ENCODE data around the gene KIF9.
"Not testable (repeated sequence)": the region's sequence is repeated elsewhere in the genome, so short reads cannot be mapped to it uniquely, and the experiment has no call there.

KIF9 gene

DNA sequence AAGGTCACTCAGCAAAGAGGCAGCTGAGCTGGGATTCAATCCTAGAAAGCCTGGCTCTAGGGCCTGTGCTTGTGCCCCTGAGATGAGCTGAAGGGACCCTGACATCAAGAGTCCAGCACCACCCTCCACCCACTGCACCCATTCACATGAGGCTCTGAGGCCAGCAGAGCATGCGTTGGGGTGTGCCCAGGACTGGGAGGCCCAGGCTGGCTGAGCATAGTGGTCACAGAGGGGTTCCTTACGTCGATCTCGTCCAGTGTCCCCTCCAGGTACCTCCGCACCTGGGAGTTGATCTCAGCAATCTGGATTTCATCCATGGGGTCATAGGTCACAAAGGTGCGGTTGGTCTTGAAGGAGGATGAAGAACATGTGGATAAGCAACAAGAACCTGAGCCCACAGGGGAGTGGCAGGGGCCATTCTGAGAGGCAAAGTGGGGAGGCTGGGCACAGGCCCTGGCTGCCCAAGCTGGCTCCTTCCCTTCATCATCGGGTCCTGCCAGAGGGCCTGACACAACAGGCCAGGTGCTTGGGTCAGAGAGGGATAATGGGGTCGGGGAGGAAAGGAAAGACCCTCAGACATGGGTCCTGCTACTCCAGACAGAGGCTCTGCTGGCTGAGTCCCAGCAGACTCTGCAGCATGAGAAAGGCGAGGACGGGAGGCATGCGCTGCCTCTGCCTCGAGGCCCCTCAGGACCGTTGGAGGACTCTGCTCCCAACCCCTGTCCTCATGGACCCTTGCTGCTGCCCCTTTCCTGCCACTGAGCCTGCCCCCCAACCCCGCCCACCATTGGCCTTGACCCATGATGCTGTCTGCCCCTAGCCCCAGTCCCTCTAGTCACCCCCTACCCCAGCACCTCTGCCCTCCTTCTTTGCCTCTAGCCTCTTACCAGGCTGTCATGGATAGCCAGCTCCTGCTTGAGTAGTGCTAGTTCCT, 35.2 kb downstream of the KIF9 start:
- DNase-seq, result no peak

DNA sequence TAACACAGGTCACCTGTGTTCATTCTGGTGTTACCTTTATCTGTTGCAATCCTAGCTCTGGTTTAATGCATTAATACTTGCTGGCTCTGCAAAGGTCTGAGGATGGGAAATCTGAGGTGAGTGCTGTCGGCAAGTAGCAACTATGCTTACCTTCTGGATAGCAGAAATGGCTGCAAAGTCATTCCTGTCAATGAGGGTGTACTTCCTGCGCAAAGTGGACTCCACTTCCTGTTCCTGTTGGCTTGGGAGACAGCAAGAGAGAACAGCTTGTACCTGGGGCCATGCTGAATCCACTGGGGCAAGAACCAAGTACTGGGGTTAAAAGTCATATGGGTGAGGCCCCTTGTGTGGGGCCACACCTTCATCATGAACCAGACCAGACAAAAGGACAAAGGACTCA, 37.3 kb downstream of the KIF9 start:
- DNase-seq, result no peak

DNA sequence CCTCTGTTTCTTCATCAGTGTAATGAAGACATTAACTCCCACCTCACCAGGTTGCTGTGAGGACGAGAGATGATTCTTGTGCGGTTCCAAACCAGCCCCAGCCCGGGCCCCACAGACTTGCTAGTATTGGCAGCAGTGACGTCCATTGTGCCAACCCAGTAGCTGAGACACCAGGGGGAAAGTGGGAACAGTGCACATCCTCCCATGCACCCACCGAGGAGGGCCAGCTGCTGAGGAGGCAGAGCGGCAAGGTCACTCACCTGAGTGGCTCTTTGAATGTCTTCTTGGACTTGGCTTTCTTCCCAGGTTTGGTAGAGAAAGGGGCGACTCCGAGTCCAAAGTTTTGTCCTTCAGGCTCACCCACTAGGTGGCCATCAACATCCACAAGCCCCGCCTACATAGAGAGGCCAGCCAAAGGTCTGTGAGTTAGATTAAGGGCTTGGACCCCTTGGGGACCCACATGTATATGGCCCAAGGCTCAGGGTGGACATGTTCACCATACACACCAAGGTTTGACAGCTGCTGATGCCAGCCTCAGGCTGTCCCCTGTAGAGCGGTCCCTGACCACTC, 38.0 kb downstream of the KIF9 start:
- DNase-seq, result no peak

DNA sequence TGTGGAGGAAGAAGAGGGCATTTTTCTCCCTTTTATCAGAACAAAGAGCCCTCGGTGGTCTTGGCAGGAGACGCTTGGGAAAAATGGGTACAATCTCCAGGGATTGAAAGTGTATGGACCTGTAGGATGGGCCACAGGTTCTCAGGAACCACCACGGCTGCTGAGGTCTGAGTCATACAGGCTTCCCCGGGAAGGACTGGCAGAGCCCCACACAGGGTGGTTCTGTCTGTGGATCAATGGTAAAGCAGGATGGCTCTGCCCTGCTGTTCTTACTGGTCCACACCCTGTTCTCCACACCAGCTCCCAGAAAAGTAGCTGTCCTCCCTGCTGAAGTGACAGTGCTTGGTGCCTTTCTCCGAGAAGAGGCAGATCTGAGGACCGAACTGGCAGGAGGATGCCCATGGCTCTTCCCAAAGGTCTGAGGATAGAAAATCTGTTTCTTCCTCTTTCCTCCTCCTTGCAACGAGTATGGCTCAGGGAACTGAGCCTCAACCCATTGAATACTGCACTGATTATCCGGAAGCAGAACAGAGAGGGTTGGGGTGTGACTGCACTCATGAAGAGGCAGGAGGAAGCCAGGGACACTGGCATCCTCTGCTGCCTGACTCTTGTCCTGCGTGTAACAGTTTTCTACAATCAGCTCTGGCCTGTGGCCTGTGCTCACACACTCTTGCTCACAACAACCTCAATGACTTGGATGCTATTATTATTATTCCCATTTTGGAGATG, 39.0 kb downstream of the KIF9 start:
- no peak for DNase-seq

DNA sequence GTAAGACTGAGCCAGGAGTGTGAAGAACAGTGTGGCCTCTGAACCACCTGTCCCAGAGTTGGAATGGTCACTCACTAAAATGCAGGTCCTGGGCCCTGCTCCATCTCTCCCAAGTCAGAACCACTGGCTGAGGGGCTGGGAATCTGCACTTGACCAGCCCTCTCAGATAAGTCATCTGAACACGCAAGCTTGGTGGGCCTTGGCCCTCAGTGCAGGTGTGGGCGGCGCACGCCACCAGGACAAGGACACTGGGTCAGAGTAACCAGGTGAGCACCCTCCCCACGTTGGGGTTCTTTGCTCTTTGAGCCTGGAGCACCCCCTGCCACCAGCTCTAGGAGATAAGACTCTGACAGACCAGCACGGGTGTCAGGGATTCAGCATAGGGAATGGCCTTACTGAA, 42.7 kb downstream of the KIF9 start:
- DNase-seq, result no peak

DNA sequence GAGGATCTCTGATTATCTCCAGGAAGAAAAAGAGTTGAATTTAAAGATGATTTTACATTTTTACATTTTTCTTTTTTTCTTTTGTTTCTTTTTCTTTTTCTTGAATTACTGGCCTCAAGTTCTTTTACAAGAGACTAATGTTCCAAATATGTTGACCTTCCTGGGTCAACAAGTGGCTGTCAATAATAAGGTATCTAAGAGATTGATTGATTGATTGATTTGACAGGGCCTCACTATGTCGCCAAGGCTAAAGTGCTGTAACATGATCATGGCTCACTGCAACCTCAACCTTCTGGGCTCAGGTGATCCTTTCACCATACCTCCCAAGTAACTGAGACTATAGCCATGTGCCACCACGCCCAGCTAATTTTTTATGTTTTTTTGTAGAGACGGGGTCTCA, 44.6 kb downstream of the KIF9 start:
- no peak for DNase-seq

DNA sequence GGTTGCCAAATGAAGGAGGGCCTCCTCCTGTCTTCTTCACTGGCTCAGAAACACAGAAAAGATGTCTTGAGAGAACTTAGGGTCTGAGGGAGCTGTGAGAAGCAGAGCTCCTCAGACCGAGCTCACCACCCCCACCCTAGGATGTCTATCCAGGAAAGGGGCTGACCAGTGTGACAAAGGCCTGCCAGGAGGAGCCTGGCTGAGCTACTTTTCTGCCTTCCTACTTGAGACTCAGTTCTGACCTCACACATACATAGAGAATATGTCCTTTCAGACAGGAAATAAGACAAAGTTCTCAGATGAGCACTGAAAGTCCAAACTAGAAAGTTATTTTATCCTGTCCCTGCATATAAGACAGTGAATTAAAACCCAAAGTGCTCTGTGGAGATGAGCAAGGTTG, 54.5 kb downstream of the KIF9 start:
- DNase-seq, result no peak

DNA sequence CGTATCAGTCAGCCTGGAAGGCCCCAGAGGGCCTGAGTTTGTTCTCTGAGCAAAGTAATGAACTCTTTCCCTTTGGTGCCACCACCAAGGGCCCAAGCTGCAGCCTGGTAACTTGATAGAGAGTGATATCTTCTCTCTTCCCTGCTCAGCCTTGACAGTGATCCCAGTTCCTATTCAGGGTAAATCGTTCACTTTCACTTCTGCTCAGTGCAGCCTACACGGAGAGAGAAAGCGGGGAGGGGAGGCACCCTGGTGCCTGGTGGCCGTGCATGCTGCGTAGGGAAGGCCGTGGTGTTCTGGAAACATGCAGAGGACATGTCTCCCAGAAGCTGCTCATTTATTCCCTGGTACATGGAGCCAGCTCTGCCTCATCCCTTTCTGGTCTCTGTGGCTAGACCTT, 54.9 kb downstream of the KIF9 start:
- DNase-seq, result no peak

DNA sequence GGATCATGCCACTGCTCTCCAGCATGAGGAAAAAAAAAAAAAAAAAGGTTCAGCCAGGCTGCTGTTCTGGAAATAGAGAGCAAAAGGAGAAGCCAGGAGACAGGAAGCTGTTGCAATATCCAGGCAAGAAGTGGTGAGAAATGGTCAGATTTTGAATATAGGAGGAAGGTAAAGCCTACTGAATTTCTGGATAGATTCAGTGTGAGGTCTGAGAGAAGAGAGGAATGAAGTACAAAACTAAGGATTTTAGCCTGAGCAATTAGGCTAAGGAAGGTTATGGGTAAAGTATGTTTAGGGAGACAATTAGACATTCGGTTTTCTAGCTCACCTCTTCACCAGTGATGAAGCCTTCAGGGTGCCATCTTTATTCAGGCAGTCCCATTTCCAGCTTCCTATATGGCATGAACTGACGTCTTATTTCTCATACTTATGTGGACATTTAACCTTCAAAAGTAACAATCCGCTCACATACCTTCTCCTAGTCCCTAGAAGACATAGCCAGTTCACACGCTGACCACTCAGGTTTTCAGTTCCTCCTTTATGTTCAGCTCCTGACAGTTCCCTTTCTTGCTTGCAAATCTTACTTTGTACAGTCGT, 57.2 kb downstream of the KIF9 start:
- DNase-seq, result no peak

DNA sequence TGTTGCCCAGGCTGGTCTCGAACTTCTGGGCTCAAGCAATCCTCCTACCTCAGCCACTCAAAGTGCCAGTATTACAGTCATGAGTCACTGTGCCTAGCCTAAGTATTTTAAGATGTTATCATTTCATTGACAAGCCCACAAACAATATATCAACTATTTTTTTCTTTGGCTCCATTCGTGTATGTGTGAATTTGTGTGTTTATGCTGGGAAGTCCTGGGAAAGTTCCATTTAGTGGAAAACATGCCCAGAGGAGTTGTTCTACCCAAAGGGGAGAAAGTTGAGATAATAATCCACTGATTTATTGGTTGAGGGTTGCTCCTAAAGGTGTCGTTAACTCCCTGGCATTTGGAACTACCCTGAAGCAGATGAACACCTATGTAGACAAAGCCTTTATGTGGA, 58.8 kb downstream of the KIF9 start:
- no peak for DNase-seq

DNA sequence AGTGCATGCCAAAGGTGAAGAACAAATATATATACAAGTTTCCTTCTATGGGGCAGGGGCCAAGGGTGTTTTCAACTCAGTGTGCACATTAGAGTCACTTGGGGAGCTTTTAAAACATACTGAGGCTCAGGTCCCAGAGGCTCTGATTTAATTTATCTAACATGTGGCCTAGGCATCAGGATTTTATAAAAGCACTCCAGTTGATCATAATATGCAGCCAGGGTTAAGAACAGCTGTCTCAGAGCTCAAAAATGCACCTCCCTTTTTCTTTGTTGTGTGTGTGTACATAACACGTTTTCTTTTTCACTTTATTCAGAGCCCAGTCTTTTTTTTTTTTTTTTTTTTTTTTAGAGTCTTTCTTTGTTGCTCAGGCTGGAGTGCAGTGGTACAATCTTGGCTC, 60.8 kb downstream of the KIF9 start:
- DNase-seq, result no peak

DNA sequence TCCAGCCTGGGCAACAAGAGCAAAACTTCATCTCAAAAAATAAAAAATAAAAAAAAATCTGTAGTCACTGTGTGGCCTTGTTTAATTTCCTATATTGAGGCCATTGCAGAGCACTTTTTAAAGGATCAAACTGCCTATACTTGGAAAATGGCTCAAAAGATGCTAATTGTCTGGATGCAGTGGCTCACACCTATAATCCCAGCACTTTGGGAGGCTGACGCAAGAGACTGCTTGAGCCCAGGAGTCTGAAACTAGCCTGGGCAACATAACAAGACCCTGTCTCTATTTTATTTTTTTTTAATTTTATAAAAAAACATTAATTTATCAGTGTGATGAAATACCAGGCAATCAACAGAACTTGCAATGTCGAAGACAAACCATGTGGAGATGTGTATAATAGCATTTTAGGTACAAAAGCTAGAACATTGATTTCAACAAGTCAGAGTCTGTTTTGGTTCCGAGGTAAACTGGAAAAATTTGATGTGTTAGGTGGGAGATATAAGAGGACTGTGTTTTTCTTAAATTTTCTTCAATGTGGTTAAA, 71.7 kb downstream of the KIF9 start:
- no peak for DNase-seq

DNA sequence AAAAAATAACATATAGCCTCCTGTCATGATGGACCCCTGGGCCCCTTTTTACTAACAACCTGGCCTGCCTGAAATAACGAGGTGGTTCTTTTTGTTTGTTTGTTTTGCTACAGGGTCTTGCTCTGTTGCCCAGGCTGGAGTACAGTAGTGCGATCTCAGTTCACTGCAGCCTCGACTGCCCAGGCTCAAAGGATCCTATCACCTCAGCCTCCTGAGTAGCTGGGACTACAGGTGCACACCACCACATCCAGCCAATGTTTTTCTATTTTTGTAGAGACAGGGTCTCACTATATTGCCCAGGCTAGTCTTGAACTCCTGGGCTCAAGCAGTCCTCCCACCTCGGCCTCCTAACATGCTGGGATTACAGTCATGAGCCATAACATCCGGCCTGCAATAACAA, 76.6 kb downstream of the KIF9 start:
- DNase-seq, result not testable (repeated sequence)

DNA sequence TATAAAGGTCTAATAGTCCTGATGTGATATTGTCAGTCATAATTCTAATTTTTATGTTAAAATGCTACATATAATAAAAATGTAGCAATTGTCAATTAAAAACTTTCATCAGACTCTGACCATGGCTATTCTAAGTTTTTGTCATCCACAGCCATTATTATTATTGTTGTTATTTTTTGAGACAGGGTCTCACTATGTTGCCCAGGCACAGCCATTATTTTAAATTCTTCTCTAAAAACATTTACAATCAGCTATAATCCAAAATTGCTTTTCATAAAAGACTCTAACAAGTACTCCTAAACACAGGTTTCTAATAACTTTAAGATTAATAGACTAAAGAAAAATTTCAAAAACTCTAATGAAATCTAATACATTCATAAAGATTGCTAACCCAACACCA, 77.7 kb downstream of the KIF9 start:
- DNase-seq, result no peak

DNA sequence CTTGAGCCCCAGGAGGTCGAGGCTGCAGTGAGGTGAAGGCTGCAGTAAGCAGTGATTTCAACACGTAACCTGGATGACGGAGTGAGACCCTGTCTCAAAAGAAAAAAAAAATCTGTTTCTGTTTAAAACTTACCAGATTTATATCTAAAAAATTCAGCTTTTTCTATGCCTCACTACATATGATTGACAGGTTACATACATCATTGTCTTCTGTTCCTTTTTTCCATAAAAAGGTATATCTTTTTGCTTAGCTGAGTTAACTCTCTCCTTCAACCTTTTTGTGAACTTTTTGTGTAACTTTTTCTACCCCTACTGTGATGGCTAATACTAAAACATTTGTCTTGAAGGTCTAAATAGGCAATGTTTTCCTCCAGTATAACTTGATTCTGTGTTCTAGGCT, 80.1 kb downstream of the KIF9 start:
- DNase-seq, result no peak

DNA sequence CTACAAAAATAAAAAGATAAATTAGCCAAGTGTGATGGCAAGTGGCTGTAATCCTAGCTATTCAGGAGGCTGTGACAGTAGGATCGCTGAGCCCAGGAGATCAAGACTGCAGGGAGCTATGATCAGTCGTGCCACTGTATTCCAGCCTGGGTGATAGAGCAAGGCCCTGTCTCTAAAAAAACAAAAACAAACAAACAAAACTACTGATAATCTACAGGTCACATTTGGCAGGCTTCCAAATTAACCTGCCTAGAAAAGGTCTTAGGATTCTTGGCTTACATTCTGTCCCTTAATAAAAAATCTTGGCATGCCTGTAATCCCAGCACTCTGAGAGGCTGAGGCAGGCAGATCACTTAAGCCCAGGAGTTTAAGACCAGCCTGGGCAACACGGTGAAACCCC, 85.3 kb downstream of the KIF9 start:
- DNase-seq, result no peak

DNA sequence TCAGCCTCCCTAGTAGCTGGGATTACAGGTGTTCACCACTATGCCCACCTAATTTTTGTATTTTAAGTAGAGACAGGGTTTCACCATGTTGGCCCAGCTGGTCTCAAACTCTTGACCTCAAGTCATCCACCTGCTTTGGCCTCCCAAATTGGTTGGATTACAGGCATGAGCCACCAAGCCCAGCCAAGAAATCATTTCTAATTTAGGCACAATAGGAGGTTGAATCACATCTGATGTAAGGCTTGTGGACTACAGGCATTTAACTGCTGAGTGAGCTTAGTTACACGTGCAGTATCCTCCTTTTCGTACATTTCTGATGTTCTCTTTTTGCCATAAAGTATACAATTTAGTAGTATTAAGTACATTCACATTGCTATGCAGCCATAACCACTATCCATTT, 87.6 kb downstream of the KIF9 start:
- no peak for DNase-seq

DNA sequence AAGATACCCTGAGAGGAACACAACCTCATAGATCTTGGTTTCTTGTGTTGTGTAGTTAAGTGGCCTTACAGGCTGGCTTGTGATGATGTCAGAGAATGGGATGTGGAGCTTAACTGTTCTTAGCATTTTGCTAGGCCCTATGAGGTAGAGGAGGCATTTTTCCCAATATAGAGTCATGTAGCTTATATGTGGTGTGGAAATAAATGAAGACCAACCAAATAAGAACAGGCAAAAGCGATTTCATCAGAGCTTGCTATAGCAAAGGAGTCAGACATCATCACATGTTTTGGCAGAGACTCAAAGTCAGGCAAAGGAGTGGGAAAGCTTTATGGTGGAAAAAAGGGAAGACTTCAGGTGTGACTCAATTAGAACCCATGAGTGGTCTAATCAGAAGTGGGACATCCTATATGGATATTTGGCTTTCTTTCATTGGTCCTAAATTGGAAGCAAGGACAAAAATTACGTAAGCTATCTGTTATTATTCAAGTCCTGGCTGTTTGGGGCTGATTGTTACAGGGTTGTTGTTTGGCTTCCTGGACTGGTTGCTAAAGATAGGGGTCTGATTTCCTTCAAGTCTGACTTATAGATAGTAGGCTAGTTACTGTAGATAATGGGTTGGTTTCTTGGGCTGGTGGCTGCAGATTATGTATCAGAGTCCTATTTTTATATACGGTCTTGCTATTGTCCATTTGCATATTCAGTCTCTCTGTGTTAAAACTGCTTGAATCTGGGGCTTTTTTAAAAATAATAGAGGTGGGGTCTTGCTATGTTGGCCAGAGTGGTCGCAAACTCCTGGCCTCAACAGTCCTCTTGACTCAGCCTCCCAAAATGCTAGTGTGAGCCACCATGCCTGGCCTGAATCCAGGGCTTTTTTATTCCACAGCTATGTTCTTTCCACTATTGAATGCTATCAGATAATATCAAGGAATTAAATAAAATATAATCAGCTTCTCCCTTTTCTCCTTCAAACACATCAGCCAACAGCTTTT, 88.4 kb downstream of the KIF9 start:
- no peak for DNase-seq

DNA sequence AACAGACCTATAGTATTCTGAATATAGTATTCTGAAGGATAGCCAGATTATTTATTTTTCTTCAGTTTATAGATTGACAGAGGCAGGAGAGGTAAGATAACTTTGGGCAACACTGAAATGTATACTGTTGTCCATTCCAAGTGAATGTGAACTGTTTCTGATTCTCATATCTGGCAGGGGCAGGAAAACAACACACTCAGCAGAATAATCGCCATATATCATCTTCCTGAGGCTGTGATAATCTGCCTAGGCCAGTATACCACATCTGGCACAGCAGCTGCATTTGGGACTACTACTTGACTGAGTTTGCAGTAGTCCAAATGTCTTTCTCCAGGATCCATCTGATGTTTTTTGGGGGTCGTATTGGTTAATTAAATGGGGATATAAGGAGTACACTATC, 96.3 kb downstream of the KIF9 start:
- no peak for DNase-seq

DNA sequence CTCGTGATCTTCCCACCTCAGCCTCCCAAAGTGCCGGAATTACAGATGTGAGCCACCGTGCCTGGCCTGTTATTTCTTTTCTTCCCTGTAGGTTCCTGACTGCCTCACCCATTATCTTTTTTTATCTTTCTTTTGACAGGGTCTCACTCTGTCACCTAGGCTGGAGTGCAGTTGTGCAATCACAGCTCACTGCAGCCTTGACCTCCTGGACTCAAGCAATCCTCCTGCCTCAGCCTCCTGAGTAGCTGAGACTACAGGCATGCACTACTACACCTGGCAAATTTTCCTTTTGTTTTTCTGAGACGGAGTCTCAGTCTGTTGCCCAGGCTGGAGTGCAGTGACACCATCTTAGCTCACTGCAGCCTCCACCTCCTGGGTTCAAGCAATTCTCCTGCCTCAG, 100.9 kb downstream of the KIF9 start:
- not testable (repeated sequence) for DNase-seq

DNA sequence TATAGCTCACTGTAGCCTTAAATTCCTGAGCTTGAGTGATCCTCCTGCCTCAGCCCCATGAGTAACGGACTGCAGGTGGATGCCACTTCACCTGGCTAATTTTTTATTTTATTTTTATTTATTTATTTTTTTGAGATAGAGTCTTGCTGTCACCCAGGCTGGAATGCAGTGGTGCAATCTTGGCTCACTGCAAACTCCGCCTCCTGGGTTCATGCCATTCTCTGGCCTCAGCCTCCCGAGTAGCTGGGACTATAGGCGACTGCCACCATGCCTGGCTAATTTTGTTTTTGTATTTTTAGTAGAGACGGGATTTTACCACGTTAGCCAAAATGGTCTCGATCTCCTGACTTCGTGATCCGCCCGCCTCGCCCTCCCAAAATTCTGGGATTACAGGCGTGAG, 102.6 kb downstream of the KIF9 start:
- DNase-seq, result not testable (repeated sequence)

Data from NCI-H1092 treated with DMSO at 0.1 percent for 48 hours (cell line).